Pancreas (tissue), 10 donors: ENCODE measurements around the gene CDH4. TPM values are rescaled to one million over a fixed set of nuclear protein-coding genes. Genes with fewer than 3 reads are reported as not detected.

Source experiments
- ATAC-seq, 4 donors: fragments of 200-7000 bp; cut with Tn5 transposase; one replicate each; pipeline versions ENCODE4 v1.8.0 to v1.9.1; 2020; ENCODE audit warnings: mild to moderate bottlenecking in 4 of 4, moderate library complexity in 4 of 4
- DNase-seq, 6 donors: peaks; one replicate each; pipeline ENCODE4 v3.0.0-alpha.2; 2020
- FAIRE-seq: peaks from 2 replicates; lab custom pipeline; 2012; peaks lifted over from hg19 to GRCh38; lab: Jason Lieb, UNC
- H3K27ac ChIP-seq, 4 donors: fragments of 200-600 bp; sonication (generic); 1 replicate in 3 of 4; 2 replicates in 1 of 4; pipeline versions ENCODE4 v1.5.0 to v1.8.0; 2020
- H3K27me3 ChIP-seq, 4 donors: fragments of 200-600 bp; one replicate each; pipeline ENCODE4 v1.8.0; 2021
- H3K36me3 ChIP-seq, 3 donors: fragments of 200-600 bp; sonication (generic) in 1 of 3; one replicate each; pipeline versions ENCODE4 v1.5.0 to v1.8.0; 2020 to 2021
- H3K4me1 ChIP-seq, 3 donors: fragments of 200-600 bp; one replicate each; pipeline ENCODE4 v1.8.0; 2021
- H3K4me3 ChIP-seq, 4 donors: fragments of 200-600 bp; sonication (generic) in 2 of 4; one replicate each; pipeline versions ENCODE4 v1.5.0 to v1.8.0; 2020 to 2021
- H3K9me3 ChIP-seq, 4 donors: fragments of 200-600 bp; one replicate each; pipeline ENCODE4 v1.8.0; 2021
- WGBS, 2 donors: extraction: QIAGEN DNeasy Blood & Tissue Kit; methylation state at CpG; one replicate each; pipeline ENCODE4 v1.1.7; 2013; 5-methylcytosine and 5-hydroxymethylcytosine counted together
- intact Hi-C, 3 donors: fragments of 100-400 bp; cut with DNase I; formaldehyde crosslinking; loops; one replicate each; pipeline versions ENCODE4 v1.11.1 to v1.14.2; 2022
- polyA plus RNA-seq, 2 donors: library from polyadenylated mRNA; stranded (reverse); fragments of 200-250 nt; gene quantifications; one replicate each; pipeline ENCODE4 v1.2.3, GENCODE V29; 2013
- total RNA-seq, 6 donors: library from RNA; stranded (reverse); fragmentation: NEBNext Ultra II Directional in 4 of 6; extraction: Animal tissue kit (Norgen Biotek cat#: 25700) in 4 of 6; gene quantifications; one replicate each; pipeline versions ENCODE4 v1.2.1 to v1.2.4, GENCODE V29; 2021 to 2023
- TF ChIP-seq, protein P1 (sequence below), 4 donors: fragments of 200-600 bp; sonication (generic) in 3 of 4; IDR thresholded peaks; one replicate each; pipeline versions ENCODE4 v1.5.0 to v1.8.0; 2021; ENCODE audit warnings: antibody characterized with exemption in 4 of 4
- donor health status: healthy with polysubstance abuse.
- donor health status: DM: no; HTN: no; CAD: no; lungs with moderate emphysema.
- donor health status: DM: no; HTN: no; CAD: no.
- donor health status: control.
- donor health status: control.
- donor health status: Bipolar disorder and iron deficiency.
- donor health status: DM: yes; HTN: yes; CAD: no.
- donor health status: DM: no; HTN: no; CAD: no.
- donor health status: DM: no; HTN: no; CAD: no.
- donor health status: DM: yes; HTN: yes; CAD: no.

CDH4 gene
- total and polyA plus RNA-seq, 8 donors, result 0.04 to 1.4 (median 0.27) TPM

DNA sequence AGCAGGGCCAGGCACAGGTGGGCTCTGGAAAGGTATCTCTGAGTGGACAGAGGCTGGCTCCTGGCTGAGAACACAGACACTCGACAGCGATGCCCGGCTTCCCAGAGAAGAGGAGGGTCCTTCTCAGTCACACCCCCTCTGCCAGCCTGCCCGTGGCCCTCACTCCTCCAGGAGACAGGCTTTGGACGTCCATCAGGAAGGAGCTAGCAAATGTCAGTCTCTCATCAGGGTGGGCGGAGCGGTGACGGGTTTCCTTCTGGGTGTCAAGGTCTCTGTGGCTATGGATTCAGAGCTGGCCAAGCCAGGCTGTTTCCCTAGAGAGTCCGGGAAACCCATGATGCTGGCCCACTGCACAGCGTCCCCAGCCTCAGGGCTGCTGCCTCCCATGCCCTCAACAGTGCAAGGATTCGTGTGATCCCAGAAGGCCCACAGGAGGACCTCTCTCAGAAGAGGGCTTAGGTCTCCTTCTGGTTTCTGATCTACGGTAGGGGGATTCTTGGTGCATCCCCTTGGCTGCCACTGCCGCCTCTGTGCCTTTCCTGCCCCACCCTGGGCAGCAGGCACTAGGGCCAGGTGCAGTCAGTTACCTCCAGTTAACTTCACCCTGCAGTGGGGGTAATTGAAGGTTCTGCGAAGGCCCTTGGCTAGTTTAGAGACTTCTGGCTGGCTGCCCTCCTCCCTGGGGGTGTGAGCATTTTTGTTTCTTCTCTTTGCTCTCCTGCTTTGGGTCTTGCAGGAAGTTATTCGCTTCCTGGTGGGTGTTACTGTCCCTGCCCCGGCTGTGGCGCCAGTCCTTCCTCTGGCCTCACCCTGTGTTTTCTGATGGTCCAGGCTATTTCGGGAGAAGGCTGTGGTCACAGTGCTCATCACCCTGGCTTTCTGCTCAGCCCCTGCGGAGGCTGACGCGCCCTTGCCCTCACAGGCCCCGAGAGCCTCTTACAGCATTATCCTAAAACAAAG, 80.2 kb downstream of the CDH4 start:
- Histone ChIP-seq H3K9me3 (no peaks in the 10 kb centered on the region), H3K27ac (no peak overlapping the region), H3K4me3 (no peak overlapping the region), H3K4me1 (no peaks in the 10 kb centered on the region), H3K27me3 (no peaks in the 10 kb centered on the region), H3K36me3 (no peaks in the 10 kb centered on the region)
- no peak for FAIRE-seq
- intact Hi-C loops, result no loop called here
- 51 to 60% methylated on average over 21 to 22 of the region's 22 CpGs for WGBS, 2 donors
- TF ChIP-seq, protein P1, sequence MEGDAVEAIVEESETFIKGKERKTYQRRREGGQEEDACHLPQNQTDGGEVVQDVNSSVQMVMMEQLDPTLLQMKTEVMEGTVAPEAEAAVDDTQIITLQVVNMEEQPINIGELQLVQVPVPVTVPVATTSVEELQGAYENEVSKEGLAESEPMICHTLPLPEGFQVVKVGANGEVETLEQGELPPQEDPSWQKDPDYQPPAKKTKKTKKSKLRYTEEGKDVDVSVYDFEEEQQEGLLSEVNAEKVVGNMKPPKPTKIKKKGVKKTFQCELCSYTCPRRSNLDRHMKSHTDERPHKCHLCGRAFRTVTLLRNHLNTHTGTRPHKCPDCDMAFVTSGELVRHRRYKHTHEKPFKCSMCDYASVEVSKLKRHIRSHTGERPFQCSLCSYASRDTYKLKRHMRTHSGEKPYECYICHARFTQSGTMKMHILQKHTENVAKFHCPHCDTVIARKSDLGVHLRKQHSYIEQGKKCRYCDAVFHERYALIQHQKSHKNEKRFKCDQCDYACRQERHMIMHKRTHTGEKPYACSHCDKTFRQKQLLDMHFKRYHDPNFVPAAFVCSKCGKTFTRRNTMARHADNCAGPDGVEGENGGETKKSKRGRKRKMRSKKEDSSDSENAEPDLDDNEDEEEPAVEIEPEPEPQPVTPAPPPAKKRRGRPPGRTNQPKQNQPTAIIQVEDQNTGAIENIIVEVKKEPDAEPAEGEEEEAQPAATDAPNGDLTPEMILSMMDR (IDR thresholded peaks at IDR 0.05), result no peak
- no peak for DNase-seq
- ATAC-seq, result no peak

DNA sequence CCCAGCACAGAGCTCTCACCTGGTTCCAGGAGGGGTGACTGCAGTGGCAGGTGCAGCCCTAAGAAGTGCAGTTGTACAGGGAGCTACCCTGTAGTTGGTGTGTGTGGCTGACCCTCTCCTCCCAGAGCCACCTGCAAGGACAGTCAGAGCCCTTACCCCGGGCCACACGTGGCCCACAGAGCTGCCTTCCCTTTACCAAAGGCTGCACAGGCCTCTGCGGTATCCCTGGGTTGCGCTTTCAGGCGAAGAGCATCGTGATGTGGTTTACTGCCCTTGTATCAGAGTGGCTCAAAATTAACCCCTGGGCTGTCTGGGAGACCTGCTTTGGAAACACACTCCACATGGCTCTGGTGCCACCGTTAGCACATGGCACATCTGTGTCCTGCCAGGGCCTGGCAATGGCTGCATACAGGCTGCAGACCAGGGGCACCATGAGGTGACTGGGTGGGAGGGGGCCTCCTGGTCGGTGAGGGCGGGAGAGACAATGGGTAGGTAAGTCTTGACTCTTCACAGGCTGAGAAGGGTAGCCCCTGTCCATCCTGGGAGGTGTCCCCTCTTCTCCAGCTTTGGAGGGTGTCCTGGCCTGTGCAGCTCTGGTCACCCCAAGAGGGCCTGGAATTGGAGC, 81.5 kb downstream of the CDH4 start:
- TF ChIP-seq, protein P1 (IDR thresholded peaks at IDR 0.05), result no peak
- no peaks in the 10 kb centered on the region for H3K36me3 ChIP-seq
- H3K4me1 ChIP-seq, result no peaks in the 10 kb centered on the region
- no peaks in the 10 kb centered on the region for H3K27me3 ChIP-seq
- no peak overlapping the region for H3K4me3 ChIP-seq
- intact Hi-C loops, result no loop called here
- DNase-seq (peak in 1 of 6 donors; percentile 58), FAIRE-seq (no peak), ATAC-seq (no peak)
- H3K9me3 ChIP-seq, result no peaks in the 10 kb centered on the region
- no peak overlapping the region for H3K27ac ChIP-seq
- WGBS, 2 donors, result 49 to 81% methylated on average over 9 of the region's 9 CpGs

DNA sequence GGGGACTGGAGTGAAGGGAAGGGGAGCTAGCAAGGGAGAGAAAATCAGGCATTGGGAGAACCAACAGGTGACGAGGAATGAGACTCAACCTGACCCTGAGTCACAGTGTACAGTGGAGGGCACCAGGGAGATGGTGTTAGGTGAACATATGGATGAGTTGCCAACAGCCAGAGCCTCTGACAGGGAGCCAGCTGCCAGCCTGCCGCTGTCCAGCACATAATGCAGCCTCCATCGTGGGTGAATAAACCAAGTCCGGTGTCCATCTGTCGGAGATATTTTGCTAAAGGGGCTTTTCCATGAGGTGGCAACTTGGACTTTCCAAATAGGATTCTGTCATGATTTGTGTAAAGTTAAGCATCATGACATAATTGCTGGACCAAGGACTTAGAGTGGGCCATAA, 88.1 kb downstream of the CDH4 start:
- WGBS, 2 donors, result 66 to 69% methylated on average over 5 of the region's 5 CpGs
- Histone ChIP-seq H3K9me3 (no peaks in the 10 kb centered on the region), H3K36me3 (no peaks in the 10 kb centered on the region), H3K27ac (no peak overlapping the region), H3K27me3 (no peaks in the 10 kb centered on the region), H3K4me3 (no peak overlapping the region), H3K4me1 (no peaks in the 10 kb centered on the region)
- intact Hi-C loops, result no loop called here
- no peak for DNase-seq
- TF ChIP-seq, protein P1 (IDR thresholded peaks at IDR 0.05), result no peak
- FAIRE-seq, result no peak
- ATAC-seq, result no peak

DNA sequence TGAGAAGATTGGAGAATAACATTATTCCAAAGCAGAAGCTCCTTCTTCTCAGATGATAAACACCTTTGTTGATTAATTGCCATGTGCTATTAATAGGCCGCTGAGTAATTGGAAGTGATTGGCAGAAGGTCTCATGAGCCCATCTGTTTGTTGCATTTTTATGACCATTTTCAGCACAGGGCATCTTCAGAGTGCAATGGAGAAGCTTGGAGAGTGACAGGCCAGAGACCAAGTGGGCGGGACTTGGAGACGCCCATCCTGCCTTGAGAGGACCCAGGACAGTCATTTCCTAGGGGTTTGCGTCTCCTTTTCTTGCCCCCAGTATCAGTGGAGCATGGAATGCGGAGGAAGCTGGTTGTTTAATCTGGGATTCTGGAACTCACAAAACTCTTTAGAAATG, 89.5 kb downstream of the CDH4 start:
- intact Hi-C loops, result no loop called here
- DNase-seq (no peak), FAIRE-seq (no peak), ATAC-seq (no peak)
- WGBS, 2 donors, result 75 to 78% methylated on average over 5 of the region's 5 CpGs
- Histone ChIP-seq H3K36me3 (no peaks in the 10 kb centered on the region), H3K4me1 (no peaks in the 10 kb centered on the region), H3K9me3 (no peaks in the 10 kb centered on the region), H3K27ac (no peak overlapping the region), H3K27me3 (no peaks in the 10 kb centered on the region), H3K4me3 (no peak overlapping the region)
- TF ChIP-seq, protein P1 (IDR thresholded peaks at IDR 0.05), result no peak
